ENCODE measurements around the gene SHQ1.

DNA sequence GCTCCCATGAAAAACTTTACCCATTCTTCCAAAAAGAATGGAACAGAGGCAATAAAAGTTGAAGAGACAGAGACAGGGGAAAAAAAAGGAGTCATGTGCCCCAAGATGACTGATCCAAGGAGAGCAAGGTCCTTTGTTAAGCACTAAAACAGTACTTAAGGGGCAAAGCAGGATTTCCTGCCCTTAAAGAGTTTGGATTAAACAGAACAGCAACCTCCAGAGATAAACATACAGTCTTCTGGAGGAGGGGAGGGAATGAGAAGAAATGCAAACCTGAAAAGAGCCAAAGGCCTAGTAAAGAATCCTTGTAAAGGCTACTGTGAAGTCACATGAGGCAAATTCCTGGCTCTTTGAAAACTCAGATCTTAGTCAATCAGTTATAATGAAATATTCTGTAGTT lies 38.2 kb downstream of the SHQ1 start:
- TF ChIP-seq, protein P1, sequence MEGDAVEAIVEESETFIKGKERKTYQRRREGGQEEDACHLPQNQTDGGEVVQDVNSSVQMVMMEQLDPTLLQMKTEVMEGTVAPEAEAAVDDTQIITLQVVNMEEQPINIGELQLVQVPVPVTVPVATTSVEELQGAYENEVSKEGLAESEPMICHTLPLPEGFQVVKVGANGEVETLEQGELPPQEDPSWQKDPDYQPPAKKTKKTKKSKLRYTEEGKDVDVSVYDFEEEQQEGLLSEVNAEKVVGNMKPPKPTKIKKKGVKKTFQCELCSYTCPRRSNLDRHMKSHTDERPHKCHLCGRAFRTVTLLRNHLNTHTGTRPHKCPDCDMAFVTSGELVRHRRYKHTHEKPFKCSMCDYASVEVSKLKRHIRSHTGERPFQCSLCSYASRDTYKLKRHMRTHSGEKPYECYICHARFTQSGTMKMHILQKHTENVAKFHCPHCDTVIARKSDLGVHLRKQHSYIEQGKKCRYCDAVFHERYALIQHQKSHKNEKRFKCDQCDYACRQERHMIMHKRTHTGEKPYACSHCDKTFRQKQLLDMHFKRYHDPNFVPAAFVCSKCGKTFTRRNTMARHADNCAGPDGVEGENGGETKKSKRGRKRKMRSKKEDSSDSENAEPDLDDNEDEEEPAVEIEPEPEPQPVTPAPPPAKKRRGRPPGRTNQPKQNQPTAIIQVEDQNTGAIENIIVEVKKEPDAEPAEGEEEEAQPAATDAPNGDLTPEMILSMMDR (IDR thresholded peaks at IDR 0.05): no peak
- no peak for TF ChIP-seq POLR2A (IDR thresholded peaks at IDR 0.05)

Data from heart left ventricle (tissue), 13 donors.